ENCODE data around the gene SPRTN. TPM values are rescaled to one million over a fixed set of nuclear protein-coding genes. Genes with fewer than 3 reads are reported as not detected.

The SPRTN gene
- polyA plus RNA-seq, 1 experiment: 10.0 TPM

DNA sequence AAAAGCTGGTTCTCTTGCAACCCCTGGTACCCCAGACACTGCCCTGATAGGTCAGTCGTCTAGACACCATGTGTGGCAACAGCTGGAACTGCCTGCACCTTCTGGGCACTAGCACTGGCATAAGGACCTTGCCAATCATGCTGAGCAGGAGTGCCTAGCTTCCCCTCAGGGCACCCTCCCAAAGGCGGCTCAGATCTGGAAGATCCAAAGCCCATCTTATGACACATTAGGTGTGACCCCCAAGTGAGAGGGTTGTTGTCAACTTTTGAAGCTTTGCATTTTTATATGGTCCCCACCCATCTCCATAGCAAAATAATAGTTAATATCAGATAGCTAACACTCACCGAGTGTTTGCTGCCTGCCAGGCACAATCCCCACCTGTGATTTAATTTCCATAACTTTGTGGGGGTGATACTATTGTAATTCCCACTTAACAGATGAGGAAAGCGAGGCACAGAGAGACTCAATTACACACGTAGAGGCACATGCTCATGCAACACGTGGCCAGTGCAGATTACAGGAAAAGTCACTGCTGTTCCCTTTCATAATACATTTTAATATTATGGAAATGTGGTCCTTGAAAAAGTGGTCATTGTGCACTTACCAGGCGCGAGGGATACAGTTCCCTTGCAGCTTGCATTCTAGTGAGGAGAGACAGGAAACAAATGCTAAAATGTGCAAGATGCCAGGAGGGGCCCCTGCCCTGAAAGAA, 26.2 kb upstream of the SPRTN start:
- TF ChIP-seq, protein P1, sequence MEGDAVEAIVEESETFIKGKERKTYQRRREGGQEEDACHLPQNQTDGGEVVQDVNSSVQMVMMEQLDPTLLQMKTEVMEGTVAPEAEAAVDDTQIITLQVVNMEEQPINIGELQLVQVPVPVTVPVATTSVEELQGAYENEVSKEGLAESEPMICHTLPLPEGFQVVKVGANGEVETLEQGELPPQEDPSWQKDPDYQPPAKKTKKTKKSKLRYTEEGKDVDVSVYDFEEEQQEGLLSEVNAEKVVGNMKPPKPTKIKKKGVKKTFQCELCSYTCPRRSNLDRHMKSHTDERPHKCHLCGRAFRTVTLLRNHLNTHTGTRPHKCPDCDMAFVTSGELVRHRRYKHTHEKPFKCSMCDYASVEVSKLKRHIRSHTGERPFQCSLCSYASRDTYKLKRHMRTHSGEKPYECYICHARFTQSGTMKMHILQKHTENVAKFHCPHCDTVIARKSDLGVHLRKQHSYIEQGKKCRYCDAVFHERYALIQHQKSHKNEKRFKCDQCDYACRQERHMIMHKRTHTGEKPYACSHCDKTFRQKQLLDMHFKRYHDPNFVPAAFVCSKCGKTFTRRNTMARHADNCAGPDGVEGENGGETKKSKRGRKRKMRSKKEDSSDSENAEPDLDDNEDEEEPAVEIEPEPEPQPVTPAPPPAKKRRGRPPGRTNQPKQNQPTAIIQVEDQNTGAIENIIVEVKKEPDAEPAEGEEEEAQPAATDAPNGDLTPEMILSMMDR (IDR thresholded peaks at IDR 0.05; ENCODE audit: insufficient read depth, low read depth, low read length): no peak
- H3K4me3 ChIP-seq (ENCODE audit: low read depth, low read length): no peak overlapping the region
- no peak for DNase-seq (ENCODE audit: low read depth)
- H3K27me3 ChIP-seq (ENCODE audit: control insufficient read depth, insufficient read depth, low read length): no peaks in the 10 kb centered on the region; the same call in 1 of the 2 replicates
- ChIA-PET CTCF (interaction anchor here (0.8 to 1.1 kb wide), 2 partner anchors 13 to 287 kb away, joined by 3 read pairs; no protein-coding TSS in a partner anchor), POLR2A (no interaction called here)
- H3K36me3 ChIP-seq (ENCODE audit: control insufficient read depth, insufficient read depth, low read length): no peaks in the 10 kb centered on the region

DNA sequence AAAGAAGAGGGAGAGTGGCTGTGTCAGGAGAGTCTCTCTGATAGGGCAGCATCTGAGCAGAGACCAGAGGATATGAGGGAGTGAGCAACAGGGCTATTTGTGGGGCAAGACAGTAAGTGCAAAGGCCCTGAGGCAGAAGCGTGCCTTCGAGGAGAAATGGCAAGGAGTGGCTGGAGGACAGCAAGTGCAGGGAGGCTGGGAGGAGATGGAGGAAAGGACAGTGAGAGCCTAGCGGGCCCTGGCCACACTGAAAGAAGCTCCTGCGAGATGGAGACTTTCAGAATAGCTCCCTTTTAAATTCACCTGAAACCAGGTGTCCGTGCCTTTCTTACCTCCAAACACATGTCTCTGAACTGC, 25.7 kb upstream of the SPRTN start:
- no peak for DNase-seq (ENCODE audit: low read depth)
- POLR2A ChIA-PET: no interaction called here
- Histone ChIP-seq H3K4me3 (ENCODE audit: low read depth, low read length) (no peak overlapping the region), H3K36me3 (ENCODE audit: control insufficient read depth, insufficient read depth, low read length) (no peaks in the 10 kb centered on the region), H3K27me3 (ENCODE audit: control insufficient read depth, insufficient read depth, low read length) (no peaks in the 10 kb centered on the region; the same call in 1 of the 2 replicates)
- TF ChIP-seq, protein P1 (IDR thresholded peaks at IDR 0.05; ENCODE audit: insufficient read depth, low read depth, low read length): no peak
- CTCF ChIA-PET: interaction anchor here (0.8 kb wide), 1 partner anchor 287 kb away, joined by 3 read pairs; no protein-coding TSS in a partner anchor

DNA sequence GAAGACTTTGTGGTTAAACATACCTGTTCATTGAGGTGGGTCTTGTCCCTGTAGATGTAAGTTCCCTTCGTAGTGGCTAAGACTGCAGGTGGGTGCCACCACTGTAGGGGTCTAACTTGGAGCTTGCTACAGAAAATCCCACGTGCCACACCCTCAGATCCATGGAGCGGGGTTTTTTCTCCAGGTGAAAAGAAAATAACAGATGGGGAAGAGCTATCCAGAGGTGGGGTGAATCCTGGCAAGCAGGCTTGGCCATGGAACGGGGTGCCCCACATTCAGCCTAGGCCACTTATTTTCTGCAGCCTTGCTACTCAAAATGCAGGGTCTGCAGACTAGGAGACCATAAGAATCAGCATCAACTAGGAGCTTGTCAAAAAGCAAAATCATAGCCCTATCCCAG, 24.4 kb upstream of the SPRTN start:
- Histone ChIP-seq H3K27me3 (ENCODE audit: control insufficient read depth, insufficient read depth, low read length) (no peaks in the 10 kb centered on the region; the same call in 1 of the 2 replicates), H3K4me3 (ENCODE audit: low read depth, low read length) (no peak overlapping the region), H3K36me3 (ENCODE audit: control insufficient read depth, insufficient read depth, low read length) (no peaks in the 10 kb centered on the region)
- TF ChIP-seq, protein P1 (IDR thresholded peaks at IDR 0.05; ENCODE audit: insufficient read depth, low read depth, low read length): no peak
- DNase-seq (ENCODE audit: low read depth): no peak
- ChIA-PET CTCF (no interaction called here), POLR2A (no interaction called here)

DNA sequence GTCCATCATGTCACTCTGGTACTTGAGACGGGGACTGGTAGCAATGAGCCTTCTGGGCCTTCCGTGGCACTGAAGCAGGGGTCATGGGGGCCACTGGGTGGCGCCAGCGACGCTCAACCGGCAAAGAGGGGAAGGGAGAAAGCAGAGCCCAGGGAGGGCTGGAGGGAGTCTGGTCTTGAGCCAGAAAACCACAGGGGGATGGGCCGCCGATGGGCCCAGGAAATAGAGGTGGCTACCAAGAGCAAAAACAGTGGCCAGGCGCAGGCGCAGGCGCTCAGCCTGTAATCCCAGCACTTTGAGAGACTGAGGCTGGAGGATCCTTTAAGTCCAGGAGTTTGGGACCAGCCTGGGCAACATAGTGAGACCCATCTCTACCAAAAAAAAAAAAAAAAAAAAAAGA, 22.2 kb upstream of the SPRTN start:
- ChIA-PET POLR2A (no interaction called here), CTCF (interaction anchor here (0.6 to 2.5 kb wide), 9 partner anchors 11 to 291 kb away, joined by 3 to 11 read pairs (median 4); partner anchors contain the start of genes EXOC8 and SPRTN)
- no peak for DNase-seq (ENCODE audit: low read depth)
- Histone ChIP-seq H3K36me3 (ENCODE audit: control insufficient read depth, insufficient read depth, low read length) (no peaks in the 10 kb centered on the region), H3K27me3 (ENCODE audit: control insufficient read depth, insufficient read depth, low read length) (no peaks in the 10 kb centered on the region; the same call in 1 of the 2 replicates), H3K4me3 (ENCODE audit: low read depth, low read length) (no peak overlapping the region)
- TF ChIP-seq, protein P1 (IDR thresholded peaks at IDR 0.05; ENCODE audit: insufficient read depth, low read depth, low read length): peak; percentile 67

DNA sequence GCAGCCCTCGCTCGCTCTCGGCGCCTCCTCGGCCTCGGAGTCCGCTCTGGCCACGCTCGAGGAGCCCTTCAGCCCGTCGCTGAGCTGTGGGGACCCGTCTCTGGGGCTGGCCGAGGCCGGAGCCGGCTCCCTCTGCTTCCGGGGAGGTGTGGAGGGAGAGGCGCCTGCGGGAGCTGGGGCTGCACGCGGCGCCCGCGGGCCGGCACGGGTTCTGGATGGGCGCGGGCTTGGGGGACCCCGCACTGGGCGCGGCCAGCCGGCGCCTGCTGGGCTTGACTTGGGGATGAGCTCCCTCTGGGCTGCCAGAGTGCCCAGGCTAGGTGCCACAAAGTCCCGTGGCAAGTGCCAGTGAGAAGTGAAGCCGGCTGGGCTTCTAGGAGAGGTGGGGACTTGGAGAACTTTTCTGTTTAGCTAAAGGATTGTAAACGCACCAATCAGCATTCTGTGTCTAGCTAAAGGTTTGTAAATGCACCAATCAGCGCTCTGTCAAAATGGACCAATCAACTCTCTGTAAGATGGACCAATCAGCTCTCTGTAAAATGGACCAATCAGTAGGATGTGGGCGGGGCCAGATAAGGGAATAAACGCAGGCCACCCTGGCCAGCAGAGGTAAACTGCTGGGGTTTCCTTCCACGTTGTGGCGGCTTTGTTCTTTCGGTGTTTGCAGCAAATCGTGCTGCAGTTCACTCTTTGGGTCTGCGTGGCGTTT, 20.6 kb upstream of the SPRTN start:
- H3K36me3 ChIP-seq (ENCODE audit: control insufficient read depth, insufficient read depth, low read length): no peaks in the 10 kb centered on the region
- TF ChIP-seq, protein P1 (IDR thresholded peaks at IDR 0.05; ENCODE audit: insufficient read depth, low read depth, low read length): no peak
- H3K4me3 ChIP-seq (ENCODE audit: low read depth, low read length): no peak overlapping the region
- H3K27me3 ChIP-seq (ENCODE audit: control insufficient read depth, insufficient read depth, low read length): no peaks in the 10 kb centered on the region; the same call in 1 of the 2 replicates
- no peak for DNase-seq (ENCODE audit: low read depth)
- POLR2A ChIA-PET: no interaction called here
- CTCF ChIA-PET: interaction anchor here (1.9 to 2.5 kb wide), 2 partner anchors 18 to 272 kb away, joined by 6 to 11 read pairs; no protein-coding TSS in a partner anchor

All from BJ (cell line).